Stimulated activated naive B cell treated with anti-CD40 and anti-IgM and Interleukin-4, amounts not matched to agents 10 μg/mL and 1 μg/mL and 100 μg/mL, for 72 hours (primary cell): ENCODE data around the gene TCP11L2.

ENCODE experiments used
- ATAC-seq, 2 donors: fragments of 150-1000 bp; cut with Tn5 transposase; replicated peaks; 2 replicates each; pipeline ENCODE4 v1.10.0; 2021; ENCODE audit warnings: moderate library complexity in 1 of 2
- DNase-seq: peaks from one replicate; pipeline ENCODE4 v3.0.0; 2021
- H3K27ac Mint-ChIP-seq: one replicate; pipeline ENCODE4 v1.8.0; 2022; ENCODE audit warnings: mild to moderate bottlenecking, mixed read lengths
- H3K27me3 Mint-ChIP-seq, 2 donors: one replicate each; pipeline ENCODE4 v1.8.0; 2022; ENCODE audit warnings: mixed read lengths in 2 of 2
- H3K36me3 Mint-ChIP-seq, 2 donors: one replicate each; pipeline ENCODE4 v1.8.0; 2022; ENCODE audit warnings: mixed read lengths in 2 of 2, mild to moderate bottlenecking in 1 of 2
- H3K4me1 Mint-ChIP-seq, 2 donors: one replicate each; pipeline ENCODE4 v1.8.0; 2022; ENCODE audit warnings: mixed read lengths in 2 of 2, mild to moderate bottlenecking in 1 of 2
- H3K4me3 Mint-ChIP-seq, 2 donors: one replicate each; pipeline ENCODE4 v1.8.0; 2022; ENCODE audit warnings: mild to moderate bottlenecking in 2 of 2, mixed read lengths in 2 of 2, moderate library complexity in 1 of 2
- H3K9me3 Mint-ChIP-seq, 2 donors: one replicate each; pipeline ENCODE4 v1.8.0; 2022; ENCODE audit warnings: mixed read lengths in 2 of 2, mild to moderate bottlenecking in 1 of 2

The TCP11L2 gene

GRCh38 chr12:106288494-106289195, 13.9 kb upstream of the TCP11L2 start:
- ATAC-seq (peak in 1 of 2 donors; percentile 52), DNase-seq (no peak)
- Mint-ChIP-seq H3K27ac (no peak overlapping the region), H3K27me3 (peaks cover 17% of the 10 kb centered on the region in 2 donors), H3K36me3 (no peaks in the 10 kb centered on the region), H3K4me1 (peaks cover 8 to 14% of the 10 kb centered on the region in 2 donors), H3K9me3 (no peaks in the 10 kb centered on the region), H3K4me3 (no peak overlapping the region)

- Mint-ChIP-seq H3K36me3 (no peaks in the 10 kb centered on the region), H3K27ac (no peak overlapping the region), H3K4me3 (no peak overlapping the region), H3K9me3 (no peaks in the 10 kb centered on the region), H3K27me3 (peaks cover 11 to 13% of the 10 kb centered on the region in 2 donors), H3K4me1 (peaks cover 8 to 14% of the 10 kb centered on the region in 2 donors)
- no peak for ATAC-seq
- no peak for DNase-seq
Measured at GRCh38 chr12:106289196-106289681, 13.3 kb upstream of the TCP11L2 start.

- Mint-ChIP-seq H3K27me3 (no peaks in the 10 kb centered on the region), H3K4me1 (peaks cover 7 to 14% of the 10 kb centered on the region in 2 donors), H3K9me3 (no peaks in the 10 kb centered on the region), H3K4me3 (no peak overlapping the region), H3K27ac (peak overlapping the region; percentile 4), H3K36me3 (no peaks in the 10 kb centered on the region)
- ATAC-seq: no peak
- no peak for DNase-seq
Measured at GRCh38 chr12:106290666-106291065, 11.9 kb upstream of the TCP11L2 start.

GRCh38 chr12:106291342-106291741, 11.2 kb upstream of the TCP11L2 start:
- H3K4me1 Mint-ChIP-seq: peaks cover under 1 to 7% of the 10 kb centered on the region in 2 donors
- no peaks in the 10 kb centered on the region for H3K9me3 Mint-ChIP-seq
- ATAC-seq: no peak
- H3K4me3 Mint-ChIP-seq: no peak overlapping the region
- no peaks in the 10 kb centered on the region for H3K36me3 Mint-ChIP-seq
- DNase-seq: no peak
- H3K27ac Mint-ChIP-seq: no peak overlapping the region
- no peaks in the 10 kb centered on the region for H3K27me3 Mint-ChIP-seq

- no peak overlapping the region for H3K4me3 Mint-ChIP-seq
- H3K9me3 Mint-ChIP-seq: no peaks in the 10 kb centered on the region
- DNase-seq (no peak), ATAC-seq (peak; percentile 25 to 52)
- H3K4me1 Mint-ChIP-seq: peaks cover 1 to 7% of the 10 kb centered on the region in 2 donors
- no peak overlapping the region for H3K27ac Mint-ChIP-seq
- H3K36me3 Mint-ChIP-seq: no peaks in the 10 kb centered on the region
- no peaks in the 10 kb centered on the region for H3K27me3 Mint-ChIP-seq
Measured at GRCh38 chr12:106292339-106292738, 10.2 kb upstream of the TCP11L2 start.

- Mint-ChIP-seq H3K27ac (no peak overlapping the region), H3K4me1 (peaks cover 9 to 22% of the 10 kb centered on the region in 2 donors), H3K27me3 (no peaks in the 10 kb centered on the region), H3K4me3 (no peak overlapping the region), H3K9me3 (no peaks in the 10 kb centered on the region), H3K36me3 (no peaks in the 10 kb centered on the region)
- DNase-seq (no peak), ATAC-seq (no peak)
Measured at GRCh38 chr12:106296179-106296877, 6.2 kb upstream of the TCP11L2 start.

- Mint-ChIP-seq H3K36me3 (no peaks in the 10 kb centered on the region), H3K9me3 (no peaks in the 10 kb centered on the region), H3K27me3 (no peaks in the 10 kb centered on the region), H3K4me3 (no peak overlapping the region), H3K27ac (no peak overlapping the region), H3K4me1 (peaks cover 14 to 25% of the 10 kb centered on the region in 2 donors)
- DNase-seq (no peak), ATAC-seq (no peak)
Measured at GRCh38 chr12:106297075-106297474, 5.5 kb upstream of the TCP11L2 start.

GRCh38 chr12:106297681-106298080, 4.9 kb upstream of the TCP11L2 start:
- peak overlapping the region; percentile 47 for H3K27ac Mint-ChIP-seq
- DNase-seq (no peak), ATAC-seq (no peak)
- no peaks in the 10 kb centered on the region for H3K9me3 Mint-ChIP-seq
- H3K36me3 Mint-ChIP-seq: no peaks in the 10 kb centered on the region
- H3K4me3 Mint-ChIP-seq: no peak overlapping the region
- H3K27me3 Mint-ChIP-seq: no peaks in the 10 kb centered on the region
- H3K4me1 Mint-ChIP-seq: peaks cover 14 to 25% of the 10 kb centered on the region in 2 donors

- DNase-seq: no peak
Measured at GRCh38 chr12:106299202-106299774, 3.2 kb upstream of the TCP11L2 start.

GRCh38 chr12:106300761-106301160, 1.8 kb upstream of the TCP11L2 start:
- Mint-ChIP-seq H3K27me3 (no peaks in the 10 kb centered on the region), H3K9me3 (no peaks in the 10 kb centered on the region), H3K27ac (peak overlapping the region; percentile 96), H3K4me3 (peak overlapping the region; percentile 12 to 30), H3K36me3 (peaks cover 3 to 4% of the 10 kb centered on the region in 2 donors), H3K4me1 (peaks cover 36 to 53% of the 10 kb centered on the region in 2 donors)
- ATAC-seq (no peak), DNase-seq (no peak)

More at GRCh38 chr12:106299202-106299774, 3.2 kb upstream of the TCP11L2 start:
- Mint-ChIP-seq H3K4me3 (no peak overlapping the region), H3K9me3 (no peaks in the 10 kb centered on the region), H3K36me3 (no peaks in the 10 kb centered on the region), H3K27ac (peak overlapping the region; percentile 37), H3K27me3 (no peaks in the 10 kb centered on the region), H3K4me1 (peaks cover 23 to 38% of the 10 kb centered on the region in 2 donors)
- ATAC-seq: no peak

GRCh38 chr12:106301241-106301610, 1.3 kb upstream of the TCP11L2 start:
- peaks cover 36 to 57% of the 10 kb centered on the region in 2 donors for H3K4me1 Mint-ChIP-seq
- no peak for ATAC-seq
- H3K27me3 Mint-ChIP-seq: no peaks in the 10 kb centered on the region
- H3K36me3 Mint-ChIP-seq: peaks cover 3 to 4% of the 10 kb centered on the region in 2 donors
- H3K27ac Mint-ChIP-seq: peak overlapping the region; percentile 96
- H3K4me3 Mint-ChIP-seq: peak overlapping the region; percentile 84 to 86
- no peak for DNase-seq
- no peaks in the 10 kb centered on the region for H3K9me3 Mint-ChIP-seq

- Mint-ChIP-seq H3K4me1 (peaks cover 36 to 60% of the 10 kb centered on the region in 2 donors), H3K27ac (peak overlapping the region; percentile 96), H3K27me3 (no peaks in the 10 kb centered on the region), H3K9me3 (no peaks in the 10 kb centered on the region), H3K36me3 (peaks cover 3 to 4% of the 10 kb centered on the region in 2 donors), H3K4me3 (peak overlapping the region; percentile 84 to 86)
- ATAC-seq (peak; percentile 75 to 79), DNase-seq (peak; percentile 91)
Measured at GRCh38 chr12:106301611-106302321, 767 bp upstream of the TCP11L2 start.

- no peaks in the 10 kb centered on the region for H3K9me3 Mint-ChIP-seq
- H3K27ac Mint-ChIP-seq: peak overlapping the region; percentile 100
- DNase-seq (peak; percentile 79), ATAC-seq (peak; percentile 40 to 46)
- H3K27me3 Mint-ChIP-seq: no peaks in the 10 kb centered on the region
- H3K36me3 Mint-ChIP-seq: peaks cover 3 to 4% of the 10 kb centered on the region in 2 donors
- peak overlapping the region; percentile 92 to 100 for H3K4me3 Mint-ChIP-seq
- H3K4me1 Mint-ChIP-seq: peaks cover 33 to 53% of the 10 kb centered on the region in 2 donors
Measured at GRCh38 chr12:106303202-106303820, 778 bp downstream of the TCP11L2 start.
